MM.1S (cell line): ENCODE measurements around the gene SAC3D1.
A peak's percentile ranks its signal among the peaks of the same experiment; 100 is the strongest.

Experiments used
- DNase-seq: peaks from one replicate; pipeline ENCODE4 v3.0.0-alpha.2; 2015
- H2AFZ ChIP-seq: fragments of 300-600 bp; sonication (generic); 2 replicates; pipeline ENCODE4 v1.6.0; 2016; ENCODE audit warnings: antibody characterized with exemption, low read length
- H3F3A ChIP-seq: fragments of 300-600 bp; sonication (generic); 2 replicates; pipeline ENCODE4 v1.6.1; 2016; ENCODE audit warnings: mild to moderate bottlenecking, antibody characterized with exemption, low read length, moderate library complexity, mixed read lengths; ENCODE audit not compliant: insufficient read depth
- H3K27ac ChIP-seq: fragments of 300-600 bp; sonication (generic); 2 replicates; pipeline ENCODE4 v1.5.1; 2016; ENCODE audit warnings: mild to moderate bottlenecking, low read length
- H3K27me3 ChIP-seq: fragments of 300-600 bp; sonication (generic); replicated peaks from 2 replicates; pipeline ENCODE4 v1.6.0; 2016; ENCODE audit warnings: low read length; ENCODE audit not compliant: insufficient read depth
- H3K36me3 ChIP-seq: fragments of 300-600 bp; sonication (generic); replicated peaks from 2 replicates; pipeline ENCODE4 v1.6.1; 2016; ENCODE audit warnings: mild to moderate bottlenecking, low read length, mixed read lengths; ENCODE audit not compliant: insufficient read depth
- H3K4me1 ChIP-seq: fragments of 300-600 bp; sonication (generic); 2 replicates; pipeline ENCODE4 v1.6.1; 2016; ENCODE audit warnings: low read length, mixed read lengths
- H3K4me2 ChIP-seq: fragments of 300-600 bp; sonication (generic); 2 replicates; pipeline ENCODE4 v1.6.0; 2016; ENCODE audit warnings: low read depth, low read length
- H3K4me3 ChIP-seq: fragments of 300-600 bp; sonication (generic); 2 replicates; pipeline ENCODE4 v1.5.1; 2016; ENCODE audit warnings: low read length, mixed read lengths
- H3K79me2 ChIP-seq: fragments of 300-600 bp; sonication (generic); 2 replicates; pipeline ENCODE4 v1.6.1; 2016; ENCODE audit warnings: mixed run types, low read length, mixed read lengths
- H3K9ac ChIP-seq: fragments of 300-600 bp; sonication (generic); 2 replicates; pipeline ENCODE4 v1.6.1; 2016; ENCODE audit warnings: low read length, mixed read lengths
- H3K9me2 ChIP-seq: fragments of 300-600 bp; sonication (generic); replicated peaks from 2 replicates; pipeline ENCODE4 v1.6.1; 2016; ENCODE audit warnings: mild to moderate bottlenecking, low read length, mixed read lengths; ENCODE audit not compliant: insufficient read depth
- H3K9me3 ChIP-seq: fragments of 300-600 bp; sonication (generic); replicated peaks from 2 replicates; pipeline ENCODE4 v1.6.1; 2016; ENCODE audit warnings: mild to moderate bottlenecking, low read length, mixed read lengths; ENCODE audit not compliant: insufficient read depth
- H4K20me1 ChIP-seq: fragments of 300-600 bp; sonication (generic); 2 replicates; pipeline ENCODE4 v1.6.1; 2016; ENCODE audit warnings: mild to moderate bottlenecking, low read length, moderate library complexity, mixed read lengths; ENCODE audit not compliant: insufficient read depth
- CTCF ChIP-seq: fragments of 300-600 bp; sonication (generic); IDR thresholded peaks from 2 replicates; pipeline ENCODE4 v1.5.1; 2016; ENCODE audit warnings: antibody characterized with exemption, low read length, mixed read lengths
- EZH2 ChIP-seq: fragments of 300-600 bp; sonication (generic); optimal IDR thresholded peaks from 2 replicates; pipeline ENCODE3; 2017; ENCODE audit warnings: low read depth, mild to moderate bottlenecking, antibody characterized with exemption, low read length, mixed read lengths
- EZH2phosphoT487 ChIP-seq: fragments of 300-600 bp; sonication (generic); IDR thresholded peaks from 2 replicates; pipeline ENCODE4 v1.6.1; 2018; ENCODE audit warnings: antibody characterized with exemption, low read length

The SAC3D1 gene

GRCh38 chr11:65069217-65069616 is 28.2 kb downstream of the SAC3D1 start:
- Histone ChIP-seq H3K27me3 (no peaks in the 10 kb centered on the region), H3K9me3 (no peaks in the 10 kb centered on the region), H3F3A (no peaks in the 10 kb centered on the region), H3K9ac (no peak overlapping the region), H3K79me2 (no peaks in the 10 kb centered on the region), H3K9me2 (no peaks in the 10 kb centered on the region), H3K4me2 (no peak overlapping the region), H3K4me3 (no peak overlapping the region), H3K36me3 (no peaks in the 10 kb centered on the region), H2AFZ (no peak overlapping the region), H3K27ac (no peak overlapping the region), H3K4me1 (peaks cover 12% of the 10 kb centered on the region), H4K20me1 (no peaks in the 10 kb centered on the region)
- TF ChIP-seq EZH2 (no peak), EZH2phosphoT487 (no peak), CTCF (no peak)
- DNase-seq: no peak

- H3K27me3 ChIP-seq: no peaks in the 10 kb centered on the region
- no peaks in the 10 kb centered on the region for H3K9me3 ChIP-seq
- H3K9me2 ChIP-seq: no peaks in the 10 kb centered on the region
- TF ChIP-seq CTCF (0 out of 2 replicates have a peak, but pooled peaks have one; percentile 3), EZH2phosphoT487 (no peak), EZH2 (no peak)
- H3F3A ChIP-seq: no peaks in the 10 kb centered on the region
- no peak overlapping the region for H3K4me3 ChIP-seq
- no peak overlapping the region for H3K9ac ChIP-seq
- H2AFZ ChIP-seq: peak overlapping the region; percentile 3; the same call in 1 of the 2 replicates
- DNase-seq: no peak
- H3K79me2 ChIP-seq: peaks cover 4% of the 10 kb centered on the region
- H4K20me1 ChIP-seq: no peaks in the 10 kb centered on the region
- peaks cover 12% of the 10 kb centered on the region for H3K4me1 ChIP-seq
- H3K27ac ChIP-seq: peak overlapping the region; percentile 8; the same call in 1 of the 2 replicates
- no peak overlapping the region for H3K4me2 ChIP-seq
- H3K36me3 ChIP-seq: no peaks in the 10 kb centered on the region
These were observed 31.1 kb downstream of the SAC3D1 start for GRCh38 chr11:65071907-65072630.

- H3K4me1 ChIP-seq: peaks cover 12% of the 10 kb centered on the region
- H3K79me2 ChIP-seq: peaks cover 10% of the 10 kb centered on the region
- peak overlapping the region; percentile 3; the same call in 1 of the 2 replicates for H2AFZ ChIP-seq
- no peak for DNase-seq
- H3K27ac ChIP-seq: no peak overlapping the region; the same call in 1 of the 2 replicates
- H3K4me3 ChIP-seq: no peak overlapping the region
- H3K27me3 ChIP-seq: no peaks in the 10 kb centered on the region
- 0 out of 2 replicates have a peak, but pooled peaks cover 4% of the 10 kb centered on the region for H3K36me3 ChIP-seq
- H3K9me2 ChIP-seq: no peaks in the 10 kb centered on the region
- no peaks in the 10 kb centered on the region for H3F3A ChIP-seq
- H3K9me3 ChIP-seq: no peaks in the 10 kb centered on the region
- H4K20me1 ChIP-seq: no peaks in the 10 kb centered on the region
- H3K4me2 ChIP-seq: no peak overlapping the region
- TF ChIP-seq EZH2 (no peak), EZH2phosphoT487 (no peak)
- H3K9ac ChIP-seq: no peak overlapping the region
These were observed 31.6 kb downstream of the SAC3D1 start for GRCh38 chr11:65072631-65072966.

- TF ChIP-seq CTCF (no peak), EZH2 (no peak), EZH2phosphoT487 (no peak)
- H3K4me2 ChIP-seq: no peak overlapping the region
These were observed 36.4 kb downstream of the SAC3D1 start for GRCh38 chr11:65077451-65077850.

More at GRCh38 chr11:65077451-65077850, 36.4 kb downstream of the SAC3D1 start:
- H3K27me3 ChIP-seq: no peaks in the 10 kb centered on the region
- no peaks in the 10 kb centered on the region for H4K20me1 ChIP-seq
- H3K79me2 ChIP-seq: peaks cover 56% of the 10 kb centered on the region
- H3K9ac ChIP-seq: no peak overlapping the region
- no peaks in the 10 kb centered on the region for H3K9me2 ChIP-seq
- H3K4me3 ChIP-seq: no peak overlapping the region
- no peaks in the 10 kb centered on the region for H3K9me3 ChIP-seq
- peaks cover 18% of the 10 kb centered on the region; the same call in 1 of the 2 replicates for H3F3A ChIP-seq
- no peak overlapping the region for H2AFZ ChIP-seq
- H3K27ac ChIP-seq: no peak overlapping the region
- no peak for DNase-seq
- H3K4me1 ChIP-seq: peaks cover 25% of the 10 kb centered on the region
- H3K36me3 ChIP-seq: 0 out of 2 replicates have a peak, but pooled peaks cover 6% of the 10 kb centered on the region
